GM23338 (cell line): ENCODE measurements around the gene KRT79. TPM values are rescaled to one million over a fixed set of nuclear protein-coding genes. Genes with fewer than 3 reads are reported as not detected.

ENCODE experiments used
- ATAC-seq: fragments of 200-7000 bp; cut with Tn5 transposase; 3 replicates; pipeline ENCODE4 v1.9.1; 2020
- DNase-seq: peaks from one replicate; pipeline ENCODE4 v3.0.0-alpha.2; 2015; ENCODE audit warnings: low spot score
- H2AFZ ChIP-seq: fragments of 200-600 bp; sonication (generic); 2 replicates; pipeline ENCODE4 v1.8.0; 2016; ENCODE audit warnings: antibody characterized with exemption, mild to moderate bottlenecking, moderate library complexity
- H3F3A ChIP-seq: fragments of 200-600 bp; sonication (generic); replicated peaks from 2 replicates; pipeline ENCODE4 v1.8.0; 2017; ENCODE audit warnings: antibody characterized with exemption, mixed run types, low read depth
- H3K27ac ChIP-seq: fragments of 200-600 bp; sonication (generic); 2 replicates; pipeline ENCODE4 v1.6.1; 2016; ENCODE audit warnings: low read depth
- H3K27me3 ChIP-seq: fragments of 200-600 bp; sonication (generic); 2 replicates; pipeline ENCODE4 v1.8.0; 2016; ENCODE audit warnings: mild to moderate bottlenecking, mixed run types, moderate library complexity; ENCODE audit not compliant: insufficient read depth
- H3K36me3 ChIP-seq: fragments of 200-600 bp; sonication (generic); 2 replicates; pipeline ENCODE4 v1.8.0; 2016; ENCODE audit warnings: mild to moderate bottlenecking; ENCODE audit not compliant: insufficient read depth
- H3K4me1 ChIP-seq: fragments of 200-600 bp; sonication (generic); 2 replicates; pipeline ENCODE4 v1.8.0; 2016; ENCODE audit warnings: mild to moderate bottlenecking, moderate library complexity; ENCODE audit not compliant: insufficient read depth
- H3K4me2 ChIP-seq: fragments of 200-600 bp; sonication (generic); 2 replicates; pipeline ENCODE4 v1.7.1; 2017; ENCODE audit warnings: mixed run types
- H3K4me3 ChIP-seq: fragments of 200-600 bp; sonication (generic); 2 replicates; pipeline ENCODE4 v1.6.1; 2016; ENCODE audit warnings: mixed run types
- H3K79me2 ChIP-seq: fragments of 200-600 bp; sonication (generic); replicated peaks from 2 replicates; pipeline ENCODE4 v1.8.0; 2017; ENCODE audit warnings: mild to moderate bottlenecking; ENCODE audit not compliant: insufficient read depth
- H3K9me2 ChIP-seq: fragments of 200-600 bp; sonication (generic); 2 replicates; pipeline ENCODE4 v1.8.0; 2017; ENCODE audit not compliant: insufficient read depth
- H4K20me1 ChIP-seq: fragments of 200-600 bp; sonication (generic); replicated peaks from 2 replicates; pipeline ENCODE4 v1.8.0; 2017; ENCODE audit warnings: mild to moderate bottlenecking; ENCODE audit not compliant: insufficient read depth
- H3K27ac Mint-ChIP-seq: 2 replicates; pipeline ENCODE4 v1.8.0; 2020; ENCODE audit warnings: inconsistent platforms, mild to moderate bottlenecking, moderate library complexity, mixed read lengths
- H3K27me3 Mint-ChIP-seq: 3 replicates; pipeline ENCODE4 v1.8.0; 2022; ENCODE audit warnings: low read depth, mild to moderate bottlenecking, moderate library complexity, mixed read lengths, inconsistent platforms; ENCODE audit not compliant: insufficient read depth, poor library complexity
- H3K36me3 Mint-ChIP-seq: 3 replicates; pipeline ENCODE4 v1.8.0; 2021; ENCODE audit warnings: low read depth, mild to moderate bottlenecking, inconsistent platforms, moderate library complexity, mixed read lengths
- H3K4me1 Mint-ChIP-seq: 3 replicates; pipeline ENCODE4 v1.8.0; 2020; ENCODE audit warnings: mild to moderate bottlenecking, inconsistent platforms, mixed read lengths
- H3K4me3 Mint-ChIP-seq: 3 replicates; pipeline ENCODE4 v1.8.0; 2021; ENCODE audit warnings: moderate library complexity, mild to moderate bottlenecking, inconsistent platforms, mixed read lengths
- H3K9me3 Mint-ChIP-seq: 3 replicates; pipeline ENCODE4 v1.8.0; 2020; ENCODE audit warnings: moderate library complexity, mild to moderate bottlenecking, inconsistent platforms, mixed read lengths
- CREB1 ChIP-seq: fragments of 250-450 bp; sonication (Bioruptor Pico); IDR thresholded peaks from 2 replicates; pipeline ENCODE4 v1.5.0; 2020; ENCODE audit warnings: low read depth, mild to moderate bottlenecking, moderate library complexity
- EZH2phosphoT487 ChIP-seq: fragments of 200-600 bp; sonication (generic); IDR thresholded peaks from one replicate; pipeline ENCODE4 v1.8.1; 2018; ENCODE audit warnings: antibody characterized with exemption; ENCODE audit not compliant: unreplicated experiment
- JUNB ChIP-seq: IDR thresholded peaks from one replicate; pipeline ENCODE4 v1.6.1; 2016; ENCODE audit warnings: antibody characterized with exemption; ENCODE audit not compliant: unreplicated experiment
- NANOG ChIP-seq: IDR thresholded peaks from 2 replicates; pipeline ENCODE4 v1.6.1; 2016; ENCODE audit warnings: antibody characterized with exemption, borderline replicate concordance
- ZNF331 ChIP-seq: fragments of 250-450 bp; sonication (Bioruptor Pico); IDR thresholded peaks from 2 replicates; pipeline ENCODE4 v1.5.0; 2020; ENCODE audit warnings: low read depth, mild to moderate bottlenecking, moderate library complexity
- polyA plus RNA-seq: library from polyadenylated mRNA; unstranded; fragments of >200 nt; fragmentation: Nextera tagmentation; extraction: Ambion mirVana; gene quantifications from 2 replicates; pipeline ENCODE4 v1.2.1, GENCODE V29; 2016
- total RNA-seq: library from RNA; depleted of rRNA; stranded (reverse); fragments of >200 nt; shearing (Covaris generic); gene quantifications from 2 replicates; pipeline ENCODE4 v1.2.3, GENCODE V29; 2014
- TF ChIP-seq, protein P1 (sequence below): fragments of 250-450 bp; sonication (Bioruptor Pico); IDR thresholded peaks from 2 replicates; pipeline ENCODE4 v1.5.0; 2020; ENCODE audit warnings: mild to moderate bottlenecking, moderate library complexity
- TF ChIP-seq, protein P2 (sequence below): IDR thresholded peaks from 2 replicates; pipeline ENCODE4 v1.6.1; 2016; ENCODE audit warnings: antibody characterized with exemption

The KRT79 gene
- total and polyA plus RNA-seq, 2 experiments from 2014 or later: 0.21 TPM; not detected in 1

DNA sequence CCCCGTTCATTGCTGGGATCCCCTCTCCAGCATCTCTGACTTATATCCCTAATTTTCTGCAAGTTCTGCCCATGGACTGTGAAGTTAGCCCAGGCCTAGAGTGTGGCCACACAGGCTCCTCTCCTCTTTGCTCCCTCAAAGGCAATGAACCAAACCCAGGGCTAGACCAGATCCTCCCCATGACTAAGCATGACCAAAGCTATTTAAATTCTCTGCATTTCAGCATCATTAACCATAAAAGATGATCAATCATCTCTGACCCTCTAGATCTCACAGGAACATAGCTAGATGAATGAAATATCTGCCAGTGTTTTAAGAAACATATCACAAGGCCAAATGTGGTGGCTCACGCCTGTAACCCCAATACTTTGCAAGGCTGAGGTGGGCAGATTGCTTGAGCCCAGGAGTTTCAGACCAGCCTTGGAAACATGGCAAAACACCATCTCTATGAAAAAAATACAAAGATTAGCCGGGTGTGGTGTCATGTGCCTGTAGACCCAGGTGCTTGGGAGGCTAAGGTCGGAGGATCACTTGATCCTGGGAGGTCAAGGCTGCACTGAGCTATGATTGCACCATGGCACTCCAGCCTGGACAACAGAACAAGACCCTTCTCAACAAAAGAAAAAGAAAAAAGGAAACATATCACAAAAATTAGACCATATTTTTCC lies 36.0 kb downstream of the KRT79 start:
- Histone ChIP-seq H3K27me3 (no peaks in the 10 kb centered on the region), H3K27ac (no peak overlapping the region), H3K4me3 (no peak overlapping the region), H3F3A (no peaks in the 10 kb centered on the region), H2AFZ (no peak overlapping the region), H3K4me2 (no peak overlapping the region), H3K4me1 (peaks cover 25% of the 10 kb centered on the region), H3K9me2 (peaks cover 7% of the 10 kb centered on the region), H3K36me3 (no peaks in the 10 kb centered on the region), H4K20me1 (no peaks in the 10 kb centered on the region), H3K79me2 (no peaks in the 10 kb centered on the region)
- peaks cover 26% of the 10 kb centered on the region for H3K4me1 Mint-ChIP-seq
- no peak overlapping the region for H3K4me3 Mint-ChIP-seq
- TF ChIP-seq, protein P1, sequence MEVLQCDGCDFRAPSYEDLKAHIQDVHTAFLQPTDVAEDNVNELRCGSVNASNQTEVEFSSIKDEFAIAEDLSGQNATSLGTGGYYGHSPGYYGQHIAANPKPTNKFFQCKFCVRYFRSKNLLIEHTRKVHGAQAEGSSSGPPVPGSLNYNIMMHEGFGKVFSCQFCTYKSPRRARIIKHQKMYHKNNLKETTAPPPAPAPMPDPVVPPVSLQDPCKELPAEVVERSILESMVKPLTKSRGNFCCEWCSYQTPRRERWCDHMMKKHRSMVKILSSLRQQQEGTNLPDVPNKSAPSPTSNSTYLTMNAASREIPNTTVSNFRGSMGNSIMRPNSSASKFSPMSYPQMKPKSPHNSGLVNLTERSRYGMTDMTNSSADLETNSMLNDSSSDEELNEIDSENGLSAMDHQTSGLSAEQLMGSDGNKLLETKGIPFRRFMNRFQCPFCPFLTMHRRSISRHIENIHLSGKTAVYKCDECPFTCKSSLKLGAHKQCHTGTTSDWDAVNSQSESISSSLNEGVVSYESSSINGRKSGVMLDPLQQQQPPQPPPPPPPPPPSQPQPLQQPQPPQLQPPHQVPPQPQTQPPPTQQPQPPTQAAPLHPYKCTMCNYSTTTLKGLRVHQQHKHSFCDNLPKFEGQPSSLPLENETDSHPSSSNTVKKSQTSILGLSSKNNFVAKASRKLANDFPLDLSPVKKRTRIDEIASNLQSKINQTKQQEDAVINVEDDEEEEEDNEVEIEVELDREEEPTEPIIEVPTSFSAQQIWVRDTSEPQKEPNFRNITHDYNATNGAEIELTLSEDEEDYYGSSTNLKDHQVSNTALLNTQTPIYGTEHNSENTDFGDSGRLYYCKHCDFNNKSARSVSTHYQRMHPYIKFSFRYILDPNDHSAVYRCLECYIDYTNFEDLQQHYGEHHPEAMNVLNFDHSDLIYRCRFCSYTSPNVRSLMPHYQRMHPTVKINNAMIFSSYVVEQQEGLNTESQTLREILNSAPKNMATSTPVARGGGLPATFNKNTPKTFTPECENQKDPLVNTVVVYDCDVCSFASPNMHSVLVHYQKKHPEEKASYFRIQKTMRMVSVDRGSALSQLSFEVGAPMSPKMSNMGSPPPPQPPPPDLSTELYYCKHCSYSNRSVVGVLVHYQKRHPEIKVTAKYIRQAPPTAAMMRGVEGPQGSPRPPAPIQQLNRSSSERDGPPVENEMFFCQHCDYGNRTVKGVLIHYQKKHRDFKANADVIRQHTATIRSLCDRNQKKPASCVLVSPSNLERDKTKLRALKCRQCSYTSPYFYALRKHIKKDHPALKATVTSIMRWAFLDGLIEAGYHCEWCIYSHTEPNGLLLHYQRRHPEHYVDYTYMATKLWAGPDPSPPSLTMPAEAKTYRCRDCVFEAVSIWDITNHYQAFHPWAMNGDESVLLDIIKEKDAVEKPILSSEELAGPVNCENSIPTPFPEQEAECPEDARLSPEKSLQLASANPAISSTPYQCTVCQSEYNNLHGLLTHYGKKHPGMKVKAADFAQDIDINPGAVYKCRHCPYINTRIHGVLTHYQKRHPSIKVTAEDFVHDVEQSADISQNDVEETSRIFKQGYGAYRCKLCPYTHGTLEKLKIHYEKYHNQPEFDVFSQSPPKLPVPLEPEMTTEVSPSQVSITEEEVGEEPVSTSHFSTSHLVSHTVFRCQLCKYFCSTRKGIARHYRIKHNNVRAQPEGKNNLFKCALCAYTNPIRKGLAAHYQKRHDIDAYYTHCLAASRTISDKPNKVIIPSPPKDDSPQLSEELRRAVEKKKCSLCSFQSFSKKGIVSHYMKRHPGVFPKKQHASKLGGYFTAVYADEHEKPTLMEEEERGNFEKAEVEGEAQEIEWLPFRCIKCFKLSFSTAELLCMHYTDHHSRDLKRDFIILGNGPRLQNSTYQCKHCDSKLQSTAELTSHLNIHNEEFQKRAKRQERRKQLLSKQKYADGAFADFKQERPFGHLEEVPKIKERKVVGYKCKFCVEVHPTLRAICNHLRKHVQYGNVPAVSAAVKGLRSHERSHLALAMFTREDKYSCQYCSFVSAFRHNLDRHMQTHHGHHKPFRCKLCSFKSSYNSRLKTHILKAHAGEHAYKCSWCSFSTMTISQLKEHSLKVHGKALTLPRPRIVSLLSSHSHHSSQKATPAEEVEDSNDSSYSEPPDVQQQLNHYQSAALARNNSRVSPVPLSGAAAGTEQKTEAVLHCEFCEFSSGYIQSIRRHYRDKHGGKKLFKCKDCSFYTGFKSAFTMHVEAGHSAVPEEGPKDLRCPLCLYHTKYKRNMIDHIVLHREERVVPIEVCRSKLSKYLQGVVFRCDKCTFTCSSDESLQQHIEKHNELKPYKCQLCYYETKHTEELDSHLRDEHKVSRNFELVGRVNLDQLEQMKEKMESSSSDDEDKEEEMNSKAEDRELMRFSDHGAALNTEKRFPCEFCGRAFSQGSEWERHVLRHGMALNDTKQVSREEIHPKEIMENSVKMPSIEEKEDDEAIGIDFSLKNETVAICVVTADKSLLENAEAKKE (CRISPR knock-in tag): no peak
- no peak for TF ChIP-seq CREB1
- no peak for TF ChIP-seq JUNB
- TF ChIP-seq NANOG: no peak
- no peak for TF ChIP-seq ZNF331 (CRISPR knock-in tag)
- no peak for TF ChIP-seq EZH2phosphoT487
- TF ChIP-seq, protein P2, sequence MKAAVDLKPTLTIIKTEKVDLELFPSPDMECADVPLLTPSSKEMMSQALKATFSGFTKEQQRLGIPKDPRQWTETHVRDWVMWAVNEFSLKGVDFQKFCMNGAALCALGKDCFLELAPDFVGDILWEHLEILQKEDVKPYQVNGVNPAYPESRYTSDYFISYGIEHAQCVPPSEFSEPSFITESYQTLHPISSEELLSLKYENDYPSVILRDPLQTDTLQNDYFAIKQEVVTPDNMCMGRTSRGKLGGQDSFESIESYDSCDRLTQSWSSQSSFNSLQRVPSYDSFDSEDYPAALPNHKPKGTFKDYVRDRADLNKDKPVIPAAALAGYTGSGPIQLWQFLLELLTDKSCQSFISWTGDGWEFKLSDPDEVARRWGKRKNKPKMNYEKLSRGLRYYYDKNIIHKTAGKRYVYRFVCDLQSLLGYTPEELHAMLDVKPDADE: no peak
- ATAC-seq (no peak), DNase-seq (no peak)
- no peaks in the 10 kb centered on the region for H3K36me3 Mint-ChIP-seq
- peaks cover 9% of the 10 kb centered on the region for H3K27me3 Mint-ChIP-seq
- H3K9me3 Mint-ChIP-seq: no peaks in the 10 kb centered on the region
- H3K27ac Mint-ChIP-seq: no peak overlapping the region
